ENCODE results near the gene GGA3.

- peak; percentile 99 for TF ChIP-seq CTCF (IDR thresholded peaks at IDR 0.05)
- TF ChIP-seq TCF7L2 (IDR thresholded peaks at IDR 0.05; ENCODE audit: low read depth, low read length), result no peak
These were observed 10.0 kb upstream of the GGA3 start for GRCh38 chr17:75271233-75271954.

Data from Panc1 (cell line).